ENCODE data around the gene RHOT2. TPM values are rescaled to one million over a fixed set of nuclear protein-coding genes. Genes with fewer than 3 reads are reported as not detected.

RHOT2 gene
- total RNA-seq, 1 experiment from 2014 or later, result 210 TPM

GRCh38 chr16:641326-642188, 26.4 kb upstream of the RHOT2 start, which contains the start of gene MCRIP2:
TSS of gene MCRIP2 (plus strand) at chr16:641828. CDS start at chr16:641992, 164 bp downstream.
- Histone ChIP-seq H3K27me3 (ENCODE audit: insufficient read depth, low read length) (no peaks in the 10 kb centered on the region), H3K23me2 (ENCODE audit: insufficient read length, low read depth, low read length, poor library complexity, severe bottlenecking) (peaks cover 6% of the 10 kb centered on the region), H3K14ac (ENCODE audit: insufficient read depth, low read length) (0 out of 2 replicates have a peak within 1 kb of the TSS, but pooled peaks have one; percentile 10), H4K5ac (ENCODE audit: insufficient read length, low read depth, low read length) (no peak within 1 kb of the TSS), H4K8ac (replicated peaks; ENCODE audit: insufficient read length, low read depth, low read length) (no peak within 1 kb of the TSS), H2BK20ac (ENCODE audit: low read depth, low read length, poor library complexity, severe bottlenecking) (no peak within 1 kb of the TSS), H2BK12ac (ENCODE audit: insufficient read length, low read depth, low read length) (no peak within 1 kb of the TSS), H3K9me3 (ENCODE audit: control insufficient read depth, low read depth, low read length) (no peaks in the 10 kb centered on the region), H3K9ac (ENCODE audit: extremely low read depth, insufficient read length, low read length) (peak within 1 kb of the TSS; percentile 1), H2AFZ (ENCODE audit: low read length) (no peak within 1 kb of the TSS), H3K4me1 (ENCODE audit: insufficient read depth, low read length) (no peaks in the 10 kb centered on the region; the same call in 1 of the 2 replicates), H2BK15ac (ENCODE audit: low read depth, low read length) (no peak within 1 kb of the TSS), H3K79me2 (ENCODE audit: insufficient read depth, low read length) (no peaks in the 10 kb centered on the region), H3K79me1 (ENCODE audit: insufficient read depth, low read depth, low read length, poor library complexity, severe bottlenecking) (no peaks in the 10 kb centered on the region), H4K20me1 (ENCODE audit: control insufficient read depth, insufficient read depth, insufficient read length) (no peaks in the 10 kb centered on the region), H3K4ac (ENCODE audit: low read depth, low read length) (no peak within 1 kb of the TSS), H3K56ac (ENCODE audit: insufficient read length, low read depth, low read length) (no peak within 1 kb of the TSS), H3K18ac (ENCODE audit: insufficient read length, low read depth, low read length) (peak within 1 kb of the TSS; percentile 0), H3K4me2 (ENCODE audit: insufficient read depth, insufficient read length, low read length) (peak within 1 kb of the TSS; percentile 55), H3K23ac (ENCODE audit: insufficient read length, low read depth, low read length) (no peak within 1 kb of the TSS), H2AK5ac (ENCODE audit: insufficient read length, low read length) (no peak within 1 kb of the TSS), H2BK120ac (ENCODE audit: low read depth, low read length, poor library complexity, severe bottlenecking) (no peak within 1 kb of the TSS), H4K91ac (ENCODE audit: insufficient read length, low read depth, low read length) (no peak within 1 kb of the TSS), H3T11ph (ENCODE audit: low read length) (no peak within 1 kb of the TSS), H2BK5ac (ENCODE audit: insufficient read length, low read length) (no peak within 1 kb of the TSS), H3K27ac (ENCODE audit: insufficient read length, low read depth, low read length) (no peak within 1 kb of the TSS)
- Mint-ChIP-seq H3K9me3 (peaks cover 2% of the 10 kb centered on the region in 2 experiments; a peak in 2 of 5 replicates), H3K36me3 (ENCODE audit: insufficient read depth in 1 of 3, low read depth in 3 of 3) (peaks cover 2 to 15% (median 4%) of the 10 kb centered on the region in 3 experiments; a peak in 5 of 7 replicates), H3K27me3 (ENCODE audit: low read depth) (peaks cover 2% of the 10 kb centered on the region; the same call in 1 of the 2 replicates), H3K27ac (peak within 1 kb of the TSS in 2 of 3 experiments; percentile 53 to 86; a peak in 2 of 7 replicates), H3K4me1 (peaks cover 14 to 28% of the 10 kb centered on the region in 2 experiments), H3K4me3 (peak within 1 kb of the TSS; percentile 68 to 79)
- DNase-seq, result peak; percentile 90
- no peak for TF ChIP-seq CTCF (conservative IDR thresholded peaks at IDR 0.05)
- WGBS (ENCODE audit: extremely low coverage, insufficient read length, low lambda C conversion rate), result no CpG with 5 or more reads among the region's 81 CpGs

Data from H9 (cell line).